ENCODE data around the gene DSCAML1.

Gene DSCAML1

DNA sequence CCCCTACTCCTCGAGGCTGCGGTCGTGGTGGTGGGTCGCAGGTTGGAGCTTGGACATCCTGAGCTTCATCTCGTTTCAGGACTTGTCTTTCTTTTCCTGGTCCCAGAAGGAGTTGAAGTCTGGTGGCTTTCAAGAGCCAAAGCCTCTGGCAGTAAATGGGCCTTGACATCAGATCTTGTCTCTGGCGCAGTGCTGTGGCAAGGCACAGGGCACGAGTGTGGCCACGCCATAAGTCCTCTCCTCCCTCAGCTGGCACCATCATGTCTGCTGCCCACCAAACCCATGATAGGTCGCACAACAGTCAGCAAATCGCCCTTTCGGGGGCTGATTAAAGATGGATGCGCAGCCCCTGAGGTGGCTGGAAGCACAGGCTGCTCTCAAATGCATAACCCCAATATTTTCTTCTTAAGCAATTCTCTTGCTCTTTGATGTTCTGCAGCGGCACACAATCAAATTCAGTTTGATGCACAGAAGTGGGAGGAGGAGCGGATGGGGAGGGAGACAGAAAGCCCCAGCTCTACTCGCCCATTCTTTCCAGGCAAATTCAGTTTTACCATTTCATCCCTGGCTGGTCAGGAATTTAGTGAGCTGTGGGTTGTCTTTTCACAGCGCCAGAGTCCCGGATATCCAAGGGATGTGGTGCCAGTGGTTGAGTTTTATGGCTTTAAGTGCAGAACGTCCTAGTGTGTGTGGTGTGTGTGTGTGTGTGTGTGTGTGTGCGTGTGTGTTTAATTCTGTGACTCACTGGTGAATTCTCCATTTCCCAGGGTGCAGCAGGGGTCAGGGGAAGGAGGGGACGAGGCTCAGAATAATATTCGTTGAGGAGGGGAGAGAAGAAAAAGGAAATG lies 162.0 kb downstream of the DSCAML1 start:
- Histone ChIP-seq H3K36me3 (ENCODE audit: control insufficient read depth, insufficient read depth, low read length) (no peaks in the 10 kb centered on the region), H3K4me1 (ENCODE audit: control insufficient read depth, insufficient read depth, low read length) (peaks cover 5% of the 10 kb centered on the region; the same call in 1 of the 2 replicates)
- WGBS (ENCODE audit: insufficient coverage, insufficient read length), result 100% methylated on average over 1 of the region's 21 CpGs

DNA sequence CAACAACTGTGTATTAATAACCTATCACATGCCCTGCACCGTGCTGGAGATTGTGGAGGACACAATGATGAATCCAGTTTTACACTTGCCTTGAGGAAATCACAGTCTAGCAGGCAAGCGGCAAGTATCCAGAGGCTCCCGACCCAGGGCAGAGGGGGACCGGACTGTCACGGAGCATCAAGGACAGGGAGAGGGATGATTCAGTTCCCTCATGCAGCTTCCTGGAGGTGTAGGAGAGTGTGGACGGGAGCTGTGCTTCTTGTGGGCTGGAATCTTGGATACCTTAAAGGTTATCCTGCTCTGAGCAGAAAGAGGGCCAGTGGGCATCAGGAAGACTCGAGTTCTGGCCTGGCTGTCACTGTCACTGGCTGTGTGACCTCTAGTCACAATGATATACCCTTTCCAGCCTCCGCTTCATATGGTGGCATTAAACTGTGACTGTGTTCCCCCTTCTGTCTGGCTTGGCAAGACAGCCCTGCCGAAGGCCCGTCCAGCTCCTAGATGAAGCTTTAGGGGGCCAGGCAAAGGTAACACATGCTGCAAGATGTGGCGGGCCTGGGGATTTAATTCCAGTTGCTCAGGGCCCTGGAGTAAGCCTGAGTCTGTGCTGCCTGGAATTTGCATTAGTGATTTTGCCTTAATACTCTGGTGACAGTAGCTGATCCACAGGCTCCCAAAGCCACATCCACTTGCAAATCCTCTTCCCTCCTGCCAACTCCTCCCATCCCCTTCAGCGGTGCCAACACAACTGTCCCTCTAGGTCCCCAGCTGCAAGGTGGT lies 162.8 kb downstream of the DSCAML1 start:
- Histone ChIP-seq H3K36me3 (ENCODE audit: control insufficient read depth, insufficient read depth, low read length) (no peaks in the 10 kb centered on the region), H3K4me1 (ENCODE audit: control insufficient read depth, insufficient read depth, low read length) (peaks cover 5% of the 10 kb centered on the region; the same call in 1 of the 2 replicates), H3K9me3 (ENCODE audit: control insufficient read depth, insufficient read depth, low read length) (no peaks in the 10 kb centered on the region), H3K4me3 (ENCODE audit: low read length) (no peak overlapping the region), H3K27ac (ENCODE audit: low read length) (no peak overlapping the region), H3K27me3 (ENCODE audit: control insufficient read depth, insufficient read depth, low read length) (no peaks in the 10 kb centered on the region)
- DNase-seq (ENCODE audit: low read depth, low spot score), result no peak
- no CpG with 5 or more reads among the region's 12 CpGs for WGBS (ENCODE audit: insufficient coverage, insufficient read length)

More for the DNA sequence above, 162.0 kb downstream of the DSCAML1 start:
- no peak for DNase-seq (ENCODE audit: low read depth, low spot score)
- H3K27me3 ChIP-seq (ENCODE audit: control insufficient read depth, insufficient read depth, low read length), result no peaks in the 10 kb centered on the region
- H3K4me3 ChIP-seq (ENCODE audit: low read length), result no peak overlapping the region
- no peak overlapping the region for H3K27ac ChIP-seq (ENCODE audit: low read length)
- H3K9me3 ChIP-seq (ENCODE audit: control insufficient read depth, insufficient read depth, low read length), result no peaks in the 10 kb centered on the region

DNA sequence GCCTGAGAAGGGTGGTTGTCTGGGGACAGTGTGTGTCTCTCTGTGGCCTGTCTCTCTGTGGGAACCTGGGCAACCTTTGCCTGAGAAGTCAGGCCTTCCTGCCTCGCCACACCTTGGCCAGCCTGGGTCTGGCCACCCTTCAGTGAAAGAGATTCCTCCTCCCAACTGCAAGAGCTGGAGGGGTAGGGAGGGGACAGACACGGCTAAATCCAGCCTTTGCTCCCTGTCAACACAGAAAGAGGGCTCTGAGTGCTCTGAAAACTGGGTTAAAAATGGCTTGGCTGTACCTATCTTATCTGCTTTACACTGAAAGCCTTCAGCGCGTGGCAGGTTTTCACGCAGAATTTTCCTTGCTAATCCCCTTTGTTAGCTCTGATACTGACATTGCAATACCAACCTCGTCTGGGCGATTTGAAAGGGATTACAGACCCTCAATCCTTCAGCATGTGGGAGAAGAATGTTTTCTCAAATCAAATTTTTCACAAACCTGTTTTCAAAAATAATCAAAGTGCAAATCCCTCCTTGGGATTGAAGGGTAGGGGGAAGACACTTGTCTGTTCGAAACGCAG lies 163.7 kb downstream of the DSCAML1 start:
- Histone ChIP-seq H3K27ac (ENCODE audit: low read length) (no peak overlapping the region), H3K27me3 (ENCODE audit: control insufficient read depth, insufficient read depth, low read length) (no peaks in the 10 kb centered on the region), H3K36me3 (ENCODE audit: control insufficient read depth, insufficient read depth, low read length) (no peaks in the 10 kb centered on the region), H3K4me1 (ENCODE audit: control insufficient read depth, insufficient read depth, low read length) (peaks cover 5% of the 10 kb centered on the region; the same call in 1 of the 2 replicates), H3K4me3 (ENCODE audit: low read length) (no peak overlapping the region), H3K9me3 (ENCODE audit: control insufficient read depth, insufficient read depth, low read length) (no peaks in the 10 kb centered on the region)
- no CpG with 5 or more reads among the region's 9 CpGs for WGBS (ENCODE audit: insufficient coverage, insufficient read length)
- DNase-seq (ENCODE audit: low read depth, low spot score), result no peak

DNA sequence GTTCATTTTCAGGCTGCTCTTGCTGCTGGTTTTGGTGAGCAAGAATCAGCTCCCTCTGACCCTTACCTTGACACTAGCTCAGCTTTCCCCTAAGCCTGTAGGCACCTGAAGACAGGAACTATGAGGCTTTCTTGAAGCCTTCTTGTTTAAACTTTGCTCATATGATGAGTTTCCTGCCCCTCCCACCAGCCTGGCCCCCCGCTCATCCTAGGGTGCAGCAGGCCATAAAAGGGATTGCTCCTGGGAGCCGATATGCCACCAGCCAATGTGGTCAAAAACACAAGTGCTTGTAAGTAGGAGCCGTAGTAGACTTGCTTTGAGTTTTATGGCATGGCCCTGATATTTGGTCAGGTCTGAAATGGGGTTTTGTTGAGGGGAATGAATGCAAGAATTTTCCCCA lies 164.7 kb downstream of the DSCAML1 start:
- no CpG with 5 or more reads among the region's 3 CpGs for WGBS (ENCODE audit: insufficient coverage, insufficient read length)
- no peak for DNase-seq (ENCODE audit: low read depth, low spot score)
- H3K9me3 ChIP-seq (ENCODE audit: control insufficient read depth, insufficient read depth, low read length), result no peaks in the 10 kb centered on the region
- H3K4me3 ChIP-seq (ENCODE audit: low read length), result no peak overlapping the region
- H3K27me3 ChIP-seq (ENCODE audit: control insufficient read depth, insufficient read depth, low read length), result no peaks in the 10 kb centered on the region
- no peaks in the 10 kb centered on the region for H3K36me3 ChIP-seq (ENCODE audit: control insufficient read depth, insufficient read depth, low read length)
- H3K27ac ChIP-seq (ENCODE audit: low read length), result no peak overlapping the region
- peaks cover 3% of the 10 kb centered on the region; the same call in 1 of the 2 replicates for H3K4me1 ChIP-seq (ENCODE audit: control insufficient read depth, insufficient read depth, low read length)

GRCh38 chr11:117631336-117632140 lies 165.5 kb downstream of the DSCAML1 start:
- DNase-seq (ENCODE audit: low read depth, low spot score), result no peak
- Histone ChIP-seq H3K9me3 (ENCODE audit: control insufficient read depth, insufficient read depth, low read length) (no peaks in the 10 kb centered on the region), H3K36me3 (ENCODE audit: control insufficient read depth, insufficient read depth, low read length) (no peaks in the 10 kb centered on the region), H3K27me3 (ENCODE audit: control insufficient read depth, insufficient read depth, low read length) (no peaks in the 10 kb centered on the region), H3K27ac (ENCODE audit: low read length) (no peak overlapping the region), H3K4me3 (ENCODE audit: low read length) (no peak overlapping the region), H3K4me1 (ENCODE audit: control insufficient read depth, insufficient read depth, low read length) (peaks cover 3% of the 10 kb centered on the region; the same call in 1 of the 2 replicates)
- no CpG with 5 or more reads among the region's 11 CpGs for WGBS (ENCODE audit: insufficient coverage, insufficient read length)

GRCh38 chr11:117629891-117630538 lies 167.0 kb downstream of the DSCAML1 start:
- no CpG with 5 or more reads among the region's 9 CpGs for WGBS (ENCODE audit: insufficient coverage, insufficient read length)
- Histone ChIP-seq H3K4me1 (ENCODE audit: control insufficient read depth, insufficient read depth, low read length) (no peaks in the 10 kb centered on the region), H3K27ac (ENCODE audit: low read length) (no peak overlapping the region), H3K36me3 (ENCODE audit: control insufficient read depth, insufficient read depth, low read length) (no peaks in the 10 kb centered on the region), H3K9me3 (ENCODE audit: control insufficient read depth, insufficient read depth, low read length) (no peaks in the 10 kb centered on the region), H3K27me3 (ENCODE audit: control insufficient read depth, insufficient read depth, low read length) (no peaks in the 10 kb centered on the region), H3K4me3 (ENCODE audit: low read length) (no peak overlapping the region)
- DNase-seq (ENCODE audit: low read depth, low spot score), result no peak

- H3K4me3 ChIP-seq (ENCODE audit: low read length), result no peak overlapping the region
- no peaks in the 10 kb centered on the region for H3K36me3 ChIP-seq (ENCODE audit: control insufficient read depth, insufficient read depth, low read length)
- H3K4me1 ChIP-seq (ENCODE audit: control insufficient read depth, insufficient read depth, low read length), result no peaks in the 10 kb centered on the region
- no CpG with 5 or more reads among the region's 6 CpGs for WGBS (ENCODE audit: insufficient coverage, insufficient read length)
- no peak for DNase-seq (ENCODE audit: low read depth, low spot score)
- H3K27ac ChIP-seq (ENCODE audit: low read length), result no peak overlapping the region
- no peaks in the 10 kb centered on the region for H3K9me3 ChIP-seq (ENCODE audit: control insufficient read depth, insufficient read depth, low read length)
- no peaks in the 10 kb centered on the region for H3K27me3 ChIP-seq (ENCODE audit: control insufficient read depth, insufficient read depth, low read length)
Observed at GRCh38 chr11:117629146-117629545, 167.9 kb downstream of the DSCAML1 start.

GRCh38 chr11:117627259-117627658 lies 169.8 kb downstream of the DSCAML1 start:
- no peak overlapping the region for H3K4me3 ChIP-seq (ENCODE audit: low read length)

DNA sequence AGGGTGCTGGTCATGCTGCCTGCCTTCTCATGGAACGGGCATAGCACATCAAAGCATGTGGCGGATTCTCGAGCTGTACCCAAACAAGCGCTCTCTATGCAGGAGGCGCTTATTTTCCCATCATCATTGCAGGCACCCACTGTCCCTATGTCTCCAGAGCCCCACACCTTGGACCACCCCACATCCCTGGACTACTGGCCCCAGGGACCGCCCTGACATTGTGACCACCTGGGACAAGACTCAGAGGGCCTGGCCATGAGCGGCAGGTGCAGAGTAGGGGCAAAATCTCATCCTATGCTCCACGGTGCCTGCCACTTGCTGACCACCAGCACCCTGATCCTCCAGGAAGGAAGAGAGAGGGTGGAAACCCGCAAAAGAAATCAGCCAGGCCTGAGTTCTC lies 170.4 kb downstream of the DSCAML1 start:
- no CpG with 5 or more reads among the region's 9 CpGs for WGBS (ENCODE audit: insufficient coverage, insufficient read length)
- no peak for DNase-seq (ENCODE audit: low read depth, low spot score)
- H3K36me3 ChIP-seq (ENCODE audit: control insufficient read depth, insufficient read depth, low read length), result no peaks in the 10 kb centered on the region
- H3K4me3 ChIP-seq (ENCODE audit: low read length), result no peak overlapping the region
- no peaks in the 10 kb centered on the region for H3K4me1 ChIP-seq (ENCODE audit: control insufficient read depth, insufficient read depth, low read length)
- no peak overlapping the region for H3K27ac ChIP-seq (ENCODE audit: low read length)
- no peaks in the 10 kb centered on the region for H3K9me3 ChIP-seq (ENCODE audit: control insufficient read depth, insufficient read depth, low read length)
- no peaks in the 10 kb centered on the region for H3K27me3 ChIP-seq (ENCODE audit: control insufficient read depth, insufficient read depth, low read length)

More at GRCh38 chr11:117627259-117627658, 169.8 kb downstream of the DSCAML1 start:
- Histone ChIP-seq H3K36me3 (ENCODE audit: control insufficient read depth, insufficient read depth, low read length) (no peaks in the 10 kb centered on the region), H3K4me1 (ENCODE audit: control insufficient read depth, insufficient read depth, low read length) (no peaks in the 10 kb centered on the region), H3K27me3 (ENCODE audit: control insufficient read depth, insufficient read depth, low read length) (no peaks in the 10 kb centered on the region), H3K27ac (ENCODE audit: low read length) (no peak overlapping the region), H3K9me3 (ENCODE audit: control insufficient read depth, insufficient read depth, low read length) (no peaks in the 10 kb centered on the region)
- no CpG with 5 or more reads among the region's 13 CpGs for WGBS (ENCODE audit: insufficient coverage, insufficient read length)
- DNase-seq (ENCODE audit: low read depth, low spot score), result no peak

Measured in iPS DF 6.9 (cell line).